ENCODE measurements around the gene MGAM2. TPM values are rescaled to one million over a fixed set of nuclear protein-coding genes. Genes with fewer than 3 reads are reported as not detected.

Gene MGAM2
- total RNA-seq, 1 experiment from 2014 or later, result not detected

DNA sequence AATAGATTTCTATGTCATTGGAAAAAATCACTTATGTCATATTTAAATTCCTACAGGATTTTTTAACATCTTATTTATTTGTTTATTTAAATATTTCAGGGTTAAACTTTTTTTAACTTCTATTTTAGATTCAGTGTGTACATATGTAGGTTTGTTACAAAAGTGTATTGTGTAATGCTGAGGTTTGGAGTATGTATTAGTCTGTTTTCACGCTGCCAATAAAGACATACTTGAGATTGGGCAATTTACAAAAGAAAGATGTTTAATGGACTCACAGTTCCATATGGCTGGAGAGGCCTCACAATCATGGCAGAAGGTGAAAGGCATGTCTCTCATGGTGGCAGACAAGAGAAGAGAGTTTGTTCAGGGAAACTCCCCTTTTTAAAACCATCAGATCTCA lies 65.4 kb downstream of the MGAM2 start:
- DNase-seq (ENCODE audit: low read depth), result no peak

DNA sequence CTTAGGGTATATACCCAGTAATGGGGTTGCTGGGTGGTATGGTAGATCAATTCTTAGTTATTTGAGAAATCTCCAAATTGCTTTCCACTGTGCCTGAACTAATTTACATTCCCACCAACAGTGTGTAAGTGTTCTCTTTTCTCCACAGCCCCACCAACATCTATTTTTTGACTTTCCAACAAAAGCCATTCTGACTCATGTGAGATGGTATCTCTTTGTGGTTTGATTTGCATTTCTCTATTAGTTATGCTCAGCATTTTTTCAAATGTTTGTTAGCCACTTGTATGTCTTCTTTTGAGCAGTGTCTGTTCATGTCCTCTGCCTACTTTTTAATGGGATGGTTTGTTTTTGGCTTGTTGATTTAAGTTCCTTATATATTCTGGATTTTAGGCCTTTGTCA lies 66.4 kb downstream of the MGAM2 start:
- no peak for DNase-seq (ENCODE audit: low read depth)

DNA sequence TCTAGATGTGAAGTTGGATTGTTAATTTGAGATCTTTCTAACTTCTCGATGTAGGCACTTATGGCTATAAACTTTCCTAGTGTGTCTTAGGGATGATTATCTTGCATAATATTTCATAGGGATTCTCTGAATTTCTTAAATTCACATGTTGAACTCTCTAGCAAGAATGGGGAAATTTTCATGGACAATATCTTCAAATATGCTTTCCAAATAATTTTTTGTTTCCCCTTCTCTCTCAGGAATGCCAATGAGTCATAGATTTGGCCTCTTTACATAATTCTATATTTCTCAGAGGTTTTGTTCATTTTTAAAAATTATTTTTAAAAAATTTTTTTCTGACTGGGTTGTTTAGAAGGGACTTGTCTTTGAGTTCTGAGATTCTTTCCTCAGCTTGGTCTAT lies 68.9 kb downstream of the MGAM2 start:
- DNase-seq (ENCODE audit: low read depth), result no peak

DNA sequence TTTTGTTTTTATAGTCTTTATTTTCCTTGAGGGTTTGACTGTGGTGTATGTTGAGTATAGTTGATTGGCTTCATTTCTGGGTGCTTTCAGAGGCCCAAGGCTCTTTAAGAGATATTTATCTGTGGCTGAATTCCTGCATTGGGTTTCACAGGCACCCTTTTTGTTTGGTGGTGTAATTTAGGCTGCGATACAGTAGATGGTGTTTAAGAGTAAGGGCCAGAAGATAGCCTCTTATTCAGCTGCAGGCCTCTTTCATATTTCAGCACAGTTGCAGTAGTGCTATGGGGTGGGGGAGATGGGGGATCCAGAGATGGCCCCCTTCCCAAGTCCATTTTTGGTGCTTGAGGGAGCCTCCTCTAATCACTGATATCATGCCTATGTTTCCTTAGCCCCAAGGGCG lies 69.7 kb downstream of the MGAM2 start:
- no peak for DNase-seq (ENCODE audit: low read depth)

DNA sequence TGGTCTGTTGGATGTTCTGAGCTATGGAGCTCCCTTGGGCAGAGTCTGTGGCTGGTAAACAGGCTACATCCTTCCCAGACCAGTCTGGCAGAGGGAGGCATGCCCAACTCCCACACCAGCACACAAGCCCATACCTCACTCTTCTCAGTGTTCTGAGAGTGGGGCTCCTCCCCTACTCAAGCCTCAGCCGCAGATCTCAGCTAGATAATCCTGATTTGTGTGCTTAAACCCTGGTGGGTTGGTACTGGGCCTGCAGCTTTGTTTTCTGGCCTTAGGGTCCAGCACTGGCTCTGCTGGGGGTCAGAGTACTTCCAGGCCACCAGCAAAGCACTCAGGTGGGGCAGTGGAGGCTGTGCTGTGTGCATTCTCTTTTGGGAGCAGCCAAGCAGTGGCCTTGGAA lies 70.4 kb downstream of the MGAM2 start:
- DNase-seq (ENCODE audit: low read depth), result no peak

DNA sequence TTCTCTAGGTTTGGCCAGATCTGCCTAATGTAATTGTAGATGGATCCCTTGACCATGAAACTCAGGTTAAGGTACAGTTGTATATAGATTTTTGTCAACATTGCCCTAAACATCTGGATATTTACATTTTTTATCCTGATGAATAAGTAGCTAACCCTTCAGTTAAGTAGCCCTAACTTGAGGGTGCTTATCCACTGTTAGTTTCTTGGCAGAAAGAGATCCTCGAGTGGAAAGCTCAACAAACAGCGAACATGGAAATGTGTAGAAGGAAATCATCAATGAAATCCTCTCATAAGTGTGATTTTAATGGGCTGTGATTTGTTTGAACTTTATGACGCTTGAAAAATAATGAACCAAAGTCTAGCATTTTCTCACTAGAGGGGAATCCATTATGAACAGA lies 73.6 kb downstream of the MGAM2 start:
- DNase-seq (ENCODE audit: low read depth), result no peak

DNA sequence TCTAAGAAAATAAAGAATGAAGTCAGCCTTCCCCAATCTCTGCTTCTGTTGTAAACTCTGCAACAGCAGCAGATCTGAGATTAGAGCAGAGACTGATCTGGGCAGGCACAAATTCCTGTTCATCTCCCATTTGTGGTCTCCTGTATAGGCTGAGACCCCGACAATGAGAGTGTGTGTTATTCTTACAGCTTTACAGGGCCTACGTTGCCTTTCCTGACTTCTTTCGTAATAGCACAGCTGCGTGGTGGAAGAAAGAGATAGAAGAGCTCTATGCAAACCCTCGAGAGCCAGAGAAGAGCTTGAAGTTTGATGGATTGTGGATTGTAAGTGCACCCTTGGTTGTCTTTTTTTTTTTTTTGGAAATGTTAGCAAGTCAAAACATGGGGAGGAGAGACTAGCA lies 74.3 kb downstream of the MGAM2 start:
- DNase-seq (ENCODE audit: low read depth), result no peak

DNA sequence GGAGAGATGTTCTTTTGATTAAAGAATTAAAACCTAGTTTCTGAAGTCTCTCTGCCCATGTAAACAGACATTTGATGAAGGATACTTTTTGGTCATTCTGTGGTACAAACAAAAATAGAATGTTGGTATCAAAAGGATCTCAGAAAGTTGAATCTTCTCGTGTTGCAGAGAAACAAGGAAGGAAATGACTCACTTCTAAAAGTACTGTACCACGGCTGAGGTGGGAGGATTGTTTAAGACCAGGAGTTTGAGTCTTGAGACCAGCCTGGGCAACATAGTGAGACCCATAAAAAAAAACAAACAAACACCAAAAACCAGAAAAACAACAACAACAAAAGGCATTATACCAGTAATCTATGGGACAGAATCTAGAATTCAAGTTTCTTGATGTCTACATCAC lies 76.6 kb downstream of the MGAM2 start:
- DNase-seq (ENCODE audit: low read depth), result peak; percentile 42

DNA sequence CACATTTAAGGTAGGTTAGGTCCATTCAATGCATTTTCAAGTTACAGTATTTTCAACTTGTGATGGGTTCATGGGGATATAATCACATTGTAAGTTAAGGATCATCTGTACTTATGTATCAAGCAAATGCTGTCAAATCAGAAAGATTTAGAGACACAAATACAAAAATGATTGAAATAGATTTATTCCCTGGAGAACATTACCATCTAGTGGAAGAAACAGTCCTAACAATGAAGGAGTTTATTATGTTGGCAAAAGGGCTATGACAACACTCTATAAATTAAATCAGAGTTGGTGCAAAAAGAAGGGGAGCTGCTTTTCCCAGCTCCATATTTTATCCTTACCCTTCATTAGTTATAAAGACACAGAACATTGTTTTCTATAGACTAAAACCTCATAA lies 77.3 kb downstream of the MGAM2 start:
- no peak for DNase-seq (ENCODE audit: low read depth)

DNA sequence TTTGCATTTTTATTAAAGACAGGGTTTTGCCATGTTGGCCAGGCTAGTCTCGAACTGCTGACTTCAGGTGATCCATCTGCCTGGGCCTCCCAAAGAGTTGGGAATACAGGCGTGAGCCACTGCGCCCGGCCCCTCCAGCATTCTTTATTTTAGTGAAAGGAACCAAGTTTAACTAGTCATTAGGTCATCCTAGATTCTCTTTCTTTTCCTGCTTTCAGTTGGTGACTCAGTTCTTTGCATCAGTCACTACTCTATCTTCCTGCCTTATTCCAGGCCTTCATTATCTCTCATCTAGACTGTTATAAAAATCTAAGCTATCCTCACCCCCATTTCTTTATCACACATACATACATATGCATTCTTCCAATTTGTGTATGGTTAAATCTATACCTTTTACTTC lies 82.7 kb downstream of the MGAM2 start:
- peak; percentile 74 for DNase-seq (ENCODE audit: low read depth)

DNA sequence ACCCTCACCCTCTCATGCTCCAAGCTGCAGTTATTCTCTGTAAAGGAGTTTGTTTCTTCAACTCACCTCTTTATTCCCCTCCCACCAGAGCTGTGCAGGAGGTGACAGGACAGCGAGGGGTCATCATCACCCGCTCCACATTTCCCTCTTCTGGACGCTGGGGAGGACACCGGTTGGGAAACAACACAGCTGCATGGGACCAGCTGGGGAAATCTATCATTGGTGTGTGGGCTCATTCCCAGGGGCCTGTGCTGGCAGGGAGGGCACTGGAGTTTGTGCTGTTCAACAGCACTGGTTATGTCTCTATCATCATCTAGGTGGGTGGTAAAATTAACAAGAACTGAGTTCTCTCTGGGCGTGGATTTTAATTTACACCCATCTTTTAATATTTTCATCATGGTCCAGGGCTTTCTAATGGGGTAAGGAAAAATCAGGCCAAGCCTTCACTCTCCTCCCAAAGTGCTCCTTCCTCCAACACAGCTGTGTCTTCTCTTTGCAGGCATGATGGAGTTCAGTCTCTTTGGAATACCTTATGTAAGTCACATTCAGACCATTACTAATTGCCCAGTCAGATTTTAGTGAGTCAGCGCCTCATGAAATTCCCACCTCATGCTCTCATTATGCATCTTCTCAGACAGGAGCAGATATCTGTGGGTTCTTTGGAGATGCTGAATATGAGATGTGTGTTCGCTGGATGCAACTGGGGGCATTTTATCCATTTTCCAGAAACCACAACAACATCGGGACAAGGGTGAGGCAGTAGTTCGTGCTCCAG lies 84.7 kb downstream of the MGAM2 start:
- peak; percentile 84 for DNase-seq (ENCODE audit: low read depth)

DNA sequence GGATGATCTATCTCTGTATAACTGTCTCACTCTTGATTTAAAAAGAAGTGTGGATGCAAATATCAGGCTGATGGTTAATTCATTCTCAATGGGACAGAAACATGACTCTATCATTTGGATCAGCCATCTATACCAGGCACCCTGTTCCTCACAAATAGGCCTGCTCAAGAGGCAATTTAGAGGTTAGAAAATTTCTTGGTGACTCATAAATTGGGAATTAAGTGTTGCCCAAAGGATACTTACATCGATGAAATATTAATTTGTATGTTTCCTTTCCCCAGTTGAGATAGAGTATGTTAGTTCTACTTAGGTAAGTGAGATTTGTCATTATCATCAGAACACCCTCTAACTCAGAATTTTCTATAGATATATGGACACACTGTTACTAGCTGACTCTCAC lies 88.7 kb downstream of the MGAM2 start:
- DNase-seq (ENCODE audit: low read depth), result no peak

DNA sequence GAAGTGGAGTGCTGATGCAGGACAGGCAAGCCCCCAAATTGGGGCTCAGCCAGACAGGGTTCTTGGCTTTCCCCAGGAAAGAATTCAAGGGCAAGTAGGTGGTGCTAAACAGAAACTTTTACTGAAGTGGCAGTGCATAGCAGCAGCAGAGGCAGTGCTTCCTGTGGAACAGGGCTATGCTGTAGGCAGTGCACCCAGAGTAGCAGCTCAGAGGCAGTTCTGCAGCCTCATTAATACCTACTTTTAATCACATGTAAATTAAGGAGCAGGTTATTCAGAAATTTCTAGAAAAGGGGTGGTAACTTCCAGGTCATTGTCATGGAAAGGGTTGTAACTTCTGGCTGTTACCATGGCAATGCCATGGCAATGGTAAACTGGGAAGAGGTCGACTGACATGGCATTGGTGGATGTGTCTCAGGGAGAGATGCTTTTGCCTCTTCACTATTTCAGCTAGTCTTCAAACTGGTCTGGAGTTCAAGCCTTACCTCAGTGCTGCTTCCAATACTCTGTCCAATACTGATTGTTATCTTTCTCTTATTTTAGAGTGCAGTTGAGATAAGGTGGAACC lies 117.1 kb downstream of the MGAM2 start:
- DNase-seq (ENCODE audit: low read depth), result no peak

DNA sequence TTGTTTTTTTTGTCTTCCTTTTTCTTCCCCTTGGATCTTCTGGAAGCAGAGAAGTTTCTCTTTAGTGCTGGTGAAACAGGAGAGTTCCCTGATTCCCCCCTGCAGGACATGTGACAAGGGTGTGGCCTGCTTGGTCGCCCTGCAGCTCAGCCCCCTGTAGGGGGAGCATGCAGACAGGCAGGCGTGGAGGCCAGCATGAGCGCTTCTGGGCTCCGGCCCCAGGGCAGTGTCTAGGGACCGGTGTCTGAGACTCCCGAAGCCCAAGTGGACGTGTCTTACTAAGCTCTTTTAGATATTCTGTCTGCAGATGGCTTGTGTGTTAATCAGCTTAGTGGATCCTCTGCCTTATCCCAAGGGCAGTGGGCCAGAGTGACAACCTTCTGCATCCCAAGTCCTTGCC lies 120.2 kb downstream of the MGAM2 start:
- DNase-seq (ENCODE audit: low read depth), result peak; percentile 83

DNA sequence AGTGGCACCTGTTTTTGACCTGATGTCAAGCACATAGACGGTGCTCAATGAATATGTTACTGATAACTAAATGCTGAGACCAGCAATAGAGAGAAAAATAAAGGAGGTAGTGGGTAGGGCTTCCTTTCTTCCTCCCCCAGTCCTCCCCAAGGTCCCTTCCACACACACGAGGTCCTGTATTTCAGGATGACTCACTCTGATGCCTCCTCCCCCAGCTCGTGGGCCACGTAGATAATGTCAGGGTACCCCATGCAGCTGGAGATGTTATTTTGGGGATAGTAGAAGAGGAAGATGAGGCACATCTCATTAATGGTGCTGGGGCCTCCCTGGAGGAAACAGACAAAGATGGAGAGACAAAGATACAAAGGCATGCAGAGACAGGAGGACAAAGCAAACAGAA lies 129.0 kb downstream of the MGAM2 start:
- no peak for DNase-seq (ENCODE audit: low read depth)

DNA sequence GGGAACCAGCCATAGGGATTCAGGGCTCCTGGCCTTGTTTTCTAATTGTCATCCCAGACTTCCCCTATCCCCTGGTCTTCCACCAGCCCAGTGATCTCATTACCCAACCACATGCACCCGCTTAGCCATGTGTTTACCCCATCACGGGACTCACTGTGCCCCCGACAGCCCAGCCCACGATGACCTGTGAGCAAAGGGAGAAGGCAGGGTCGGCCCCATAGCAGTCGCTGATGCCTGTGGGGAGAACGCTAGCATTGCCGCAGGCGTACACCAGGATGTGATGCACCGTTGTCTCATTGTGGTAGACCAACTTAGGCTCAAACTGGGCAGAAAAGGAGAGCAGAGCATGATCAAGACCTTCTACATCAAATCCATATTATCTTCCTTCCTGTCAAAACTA lies 132.3 kb downstream of the MGAM2 start:
- no peak for DNase-seq (ENCODE audit: low read depth)

DNA sequence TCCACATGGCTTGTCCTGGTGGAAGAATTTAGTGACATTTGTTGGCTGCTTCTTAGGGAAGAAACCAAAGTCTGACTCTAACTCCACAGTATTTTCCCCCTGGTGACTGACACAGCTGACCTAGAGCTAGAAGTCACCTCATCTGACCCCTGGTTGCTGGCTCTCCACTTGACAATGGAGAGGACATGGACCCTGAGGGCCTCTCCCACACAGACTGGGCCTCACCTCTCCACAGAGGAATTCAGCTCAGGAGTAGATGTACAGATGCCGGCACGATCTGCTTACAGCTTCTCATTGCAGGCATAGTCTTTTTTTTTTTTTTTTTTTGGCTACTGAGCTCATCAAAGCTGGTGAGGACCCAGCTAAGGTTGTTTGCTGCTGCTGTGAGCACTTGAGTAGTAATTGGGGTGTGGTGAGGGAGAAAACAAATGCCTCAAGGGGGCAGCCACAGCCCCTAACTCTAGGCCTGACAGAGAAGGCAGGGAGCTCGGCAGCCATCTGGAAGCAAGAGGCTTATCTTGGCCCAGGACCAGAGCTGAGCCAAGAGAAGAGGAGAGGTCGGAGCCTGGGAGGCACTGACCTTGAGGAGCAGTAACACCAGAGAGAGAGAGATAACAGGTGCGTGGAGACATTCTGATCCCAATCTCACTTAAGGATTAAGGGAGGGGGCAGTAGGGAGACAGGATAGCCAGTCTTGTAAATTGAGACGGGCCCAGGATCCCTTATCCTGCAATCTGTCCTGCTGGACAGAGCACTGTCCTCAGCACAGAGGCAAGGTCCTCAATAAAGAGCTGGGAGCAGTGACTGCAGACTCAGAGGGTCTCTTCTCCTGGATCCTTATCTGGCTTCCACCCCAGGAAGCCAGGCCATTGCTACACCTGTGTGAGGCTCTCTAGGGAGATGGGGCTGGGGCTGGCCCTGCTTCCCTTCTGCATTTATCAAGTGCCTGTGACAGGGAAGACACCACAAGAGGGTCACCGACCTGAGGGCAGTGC lies 136.9 kb downstream of the MGAM2 start:
- no peak for DNase-seq (ENCODE audit: low read depth)

DNA sequence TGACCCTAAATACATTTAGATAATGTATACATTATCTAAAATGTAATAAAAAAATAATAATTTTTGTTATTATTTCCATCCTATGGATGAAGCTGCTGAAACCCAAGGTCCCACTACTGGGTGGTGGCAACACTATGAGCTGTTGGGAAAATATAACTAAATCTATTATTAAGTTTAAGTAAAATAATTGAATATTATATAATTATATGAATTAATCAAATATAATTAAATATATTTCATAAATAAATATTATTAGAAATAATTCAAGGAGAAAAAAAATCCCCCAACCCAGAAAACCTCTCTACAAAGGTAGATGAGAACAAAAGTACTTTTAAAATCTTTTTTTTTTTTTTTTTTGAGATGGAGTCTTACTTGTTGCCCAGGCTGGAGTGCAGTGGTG lies 138.4 kb downstream of the MGAM2 start:
- no peak for DNase-seq (ENCODE audit: low read depth)

DNA sequence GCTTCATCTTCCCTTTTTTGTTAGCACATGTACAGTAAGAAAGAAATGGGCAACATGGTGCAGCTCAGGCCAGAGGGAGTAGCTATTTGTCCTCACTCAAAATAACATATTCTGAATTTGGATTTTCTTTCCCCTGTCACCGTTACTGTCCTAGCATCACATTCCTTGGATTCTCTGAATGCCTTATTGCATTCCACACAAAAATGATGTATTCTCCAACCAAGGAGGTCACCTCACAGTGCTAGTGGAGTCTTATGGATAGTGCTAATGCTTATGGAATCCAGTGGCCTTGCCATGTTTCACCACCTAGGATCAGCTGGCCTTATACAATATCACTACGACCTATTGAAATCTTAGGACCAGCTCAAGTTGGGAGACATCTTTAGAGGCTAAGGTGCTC lies 139.2 kb downstream of the MGAM2 start:
- DNase-seq (ENCODE audit: low read depth), result no peak

DNA sequence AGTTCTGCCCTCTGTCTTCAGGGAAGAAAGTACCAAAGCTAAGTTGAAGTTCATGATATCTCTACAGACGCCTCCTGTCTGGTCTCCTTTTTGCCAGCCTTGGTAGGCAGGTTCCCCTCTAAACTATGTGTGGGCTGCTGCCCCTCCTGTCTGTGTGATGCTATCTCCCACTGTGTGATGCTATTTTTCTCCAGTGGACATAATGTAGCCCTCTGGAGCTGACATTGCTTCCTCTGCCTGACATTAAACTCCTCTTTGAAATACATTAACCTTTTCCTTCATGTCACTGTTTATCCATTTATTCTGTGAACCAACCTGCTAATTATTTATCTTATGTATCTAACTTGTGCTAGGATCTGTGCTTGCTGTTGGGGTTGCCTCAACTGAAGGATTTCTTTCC lies 146.4 kb downstream of the MGAM2 start, which contains the start of gene PRSS58:
PRSS58 (minus strand) TSS at position 101 of the 400 bp plus-strand sequence. CDS start 351 bp downstream, outside the sequence.
- no peak for DNase-seq (ENCODE audit: low read depth)

DNA sequence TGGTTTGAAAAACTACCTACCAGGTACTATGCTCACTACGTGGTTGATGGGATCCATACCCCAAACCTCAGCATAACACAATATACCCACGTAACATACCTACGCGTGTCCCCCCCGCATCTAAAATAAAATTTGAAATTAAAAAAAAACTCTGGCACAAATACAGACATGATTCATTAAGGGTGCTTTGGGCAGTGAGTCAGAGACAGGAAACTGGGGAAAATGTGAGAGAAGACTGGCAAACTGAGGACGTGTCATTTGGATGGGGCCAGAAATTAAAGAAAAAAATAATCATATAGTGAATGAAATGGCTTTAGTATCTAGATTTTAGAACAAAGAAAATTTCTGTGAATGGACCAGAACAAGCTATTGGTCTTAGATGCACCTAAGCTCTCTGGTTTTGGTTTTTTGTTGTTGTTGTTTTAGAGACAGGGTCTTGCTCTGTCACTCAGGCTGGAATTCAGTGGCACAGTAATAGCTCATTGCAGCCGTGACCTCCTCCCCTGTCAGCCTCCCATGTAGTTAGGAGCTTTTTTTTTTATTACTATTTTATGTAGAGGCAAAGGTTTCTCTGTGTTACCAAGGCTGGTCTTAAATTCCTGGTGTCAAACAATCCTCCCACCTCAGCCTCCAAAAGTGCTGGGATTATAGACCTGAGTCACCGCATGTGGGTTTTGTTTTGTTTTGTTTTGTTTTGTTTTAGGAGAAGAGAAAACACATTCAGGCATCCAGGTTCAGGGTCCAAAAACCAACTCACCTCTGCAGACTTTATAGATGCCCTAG lies 152.3 kb downstream of the MGAM2 start:
- DNase-seq (ENCODE audit: low read depth), result peak; percentile 82
